Umbilical cord (tissue), 2 donors: Measurements from ENCODE around the gene MYRIP. TPM values are rescaled to one million over a fixed set of nuclear protein-coding genes. Genes with fewer than 3 reads are reported as not detected.
A peak's percentile ranks its signal among the peaks of the same experiment; 100 is the strongest.
"Not testable (repeated sequence)": the region's sequence is repeated elsewhere in the genome, so short reads cannot be mapped to it uniquely, and the experiment has no call there.

Experiments
- DNase-seq: peaks from one replicate; pipeline ENCODE4 v3.0.0-alpha.2; 2015; ENCODE audit warnings: low spot score
- total RNA-seq: library from RNA; depleted of rRNA; stranded (reverse); fragments of >200 nt; gene quantifications from one replicate; pipeline ENCODE4 v1.2.3, GENCODE V29; 2014; ENCODE audit warnings: low replicate concordance; ENCODE audit not compliant: insufficient read depth

Gene MYRIP
- total RNA-seq, 1 donor from 2014 or later, result 1.2 TPM

GRCh38 chr3:40124918-40125317 is 315.5 kb downstream of the MYRIP start:
- DNase-seq, result no peak

DNA sequence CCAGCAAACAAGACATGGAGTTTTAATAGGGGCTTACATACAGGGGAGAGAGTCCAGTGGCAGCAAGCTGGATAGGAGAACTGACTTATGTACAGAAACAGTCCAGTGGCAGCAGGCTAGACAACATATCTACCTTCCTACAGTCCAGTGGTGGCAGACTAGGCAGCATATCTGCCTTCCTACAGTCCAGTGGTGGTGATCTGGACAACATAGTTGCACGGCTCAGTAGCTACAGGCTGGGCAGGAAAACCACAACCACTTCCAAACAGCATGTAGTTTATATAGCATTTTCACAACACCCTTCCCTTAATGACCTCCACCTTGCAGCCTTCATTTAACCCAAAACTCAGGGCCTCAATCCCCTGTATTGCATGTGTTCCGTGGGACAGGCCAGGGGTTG is 318.8 kb downstream of the MYRIP start:
- no peak for DNase-seq

DNA sequence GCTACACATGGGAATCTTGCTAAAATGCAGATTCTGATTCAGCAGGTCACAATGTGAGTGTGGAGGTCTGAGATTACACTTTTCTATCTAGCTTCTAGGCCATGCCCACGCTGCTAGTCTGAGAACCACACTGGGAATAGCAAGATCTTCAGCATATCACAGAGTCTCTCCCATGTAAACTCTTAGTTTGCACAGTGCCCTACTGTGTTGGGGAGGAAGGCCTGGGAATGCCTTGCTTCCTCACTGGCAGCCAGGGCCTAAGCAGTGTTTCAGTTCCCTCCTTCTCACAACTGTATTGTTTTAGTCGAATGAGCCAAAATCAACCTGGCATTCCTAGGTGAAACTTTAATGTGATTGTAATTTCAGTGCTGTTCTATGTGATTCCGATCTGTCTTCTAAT is 320.1 kb downstream of the MYRIP start:
- DNase-seq, result no peak

DNA sequence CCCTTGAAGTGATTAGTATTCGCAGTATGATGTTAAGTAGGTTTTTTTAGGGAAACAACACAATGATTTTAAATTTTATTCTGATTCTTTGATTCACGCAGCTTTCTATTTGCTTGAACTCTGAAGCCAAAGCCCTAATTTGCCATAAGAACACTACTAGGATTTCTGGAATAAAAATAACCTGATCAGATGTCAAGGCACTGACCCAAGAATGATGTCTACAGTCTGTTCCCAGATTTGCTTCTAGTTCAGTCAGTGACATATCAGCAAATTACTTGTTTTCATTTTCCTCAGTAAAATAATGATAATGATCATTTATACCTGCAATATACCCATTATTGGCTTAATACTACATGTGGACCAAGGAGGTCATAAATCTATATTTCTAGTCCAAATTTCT is 320.6 kb downstream of the MYRIP start:
- DNase-seq, result no peak

DNA sequence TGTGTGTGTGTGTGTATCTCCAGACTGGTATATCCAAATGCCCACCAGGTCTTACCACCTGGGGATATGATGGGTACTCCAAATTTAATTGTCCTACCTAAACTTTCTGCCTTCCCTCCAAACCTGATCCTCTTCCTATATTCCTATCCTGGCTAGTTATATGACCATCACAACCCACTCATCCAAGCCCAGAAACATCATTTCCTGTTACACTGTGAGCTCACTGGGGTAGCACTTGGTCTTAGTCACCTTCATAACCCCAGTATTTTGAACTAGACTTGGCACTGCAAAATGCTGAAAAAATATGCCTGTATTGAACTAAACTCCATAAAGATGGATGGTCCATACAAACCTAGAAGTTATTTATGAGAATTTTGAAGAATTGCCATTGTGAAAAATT is 321.3 kb downstream of the MYRIP start:
- no peak for DNase-seq

DNA sequence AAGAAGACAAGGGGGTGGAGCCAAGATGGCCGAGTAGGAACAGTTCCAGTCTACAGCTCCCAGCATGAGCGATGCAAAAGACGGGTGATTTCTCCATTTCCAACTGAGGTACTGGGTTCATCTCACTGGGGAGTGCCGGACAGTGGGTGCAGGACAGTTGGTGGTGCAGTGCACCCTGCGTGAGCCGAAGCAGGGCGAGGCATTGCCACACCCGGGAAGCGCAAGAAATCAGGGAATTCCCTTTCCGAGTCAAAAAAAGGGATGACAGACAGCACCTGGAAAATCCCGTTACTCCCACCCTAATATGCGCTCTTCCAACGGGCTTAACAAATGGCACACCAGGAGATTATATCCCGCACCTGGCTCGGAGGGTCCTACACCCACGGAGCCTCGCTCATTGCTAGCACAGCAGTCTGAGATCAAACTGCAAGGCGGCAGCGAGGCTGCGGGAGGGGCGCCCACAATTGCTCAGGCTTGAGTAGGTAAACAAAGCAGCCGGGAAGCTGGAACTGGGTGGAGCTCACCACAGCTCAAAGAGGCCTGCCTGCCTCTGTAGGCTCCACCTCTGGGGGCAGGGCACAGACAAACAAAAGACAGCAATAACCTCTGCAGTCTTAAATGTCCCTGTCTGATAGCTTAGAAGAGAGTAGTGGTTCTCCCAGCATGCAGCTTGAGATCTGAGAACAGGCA is 324.6 kb downstream of the MYRIP start:
- not testable (repeated sequence) for DNase-seq

- DNase-seq, result no peak
Observed at GRCh38 chr3:40137591-40138295, 328.3 kb downstream of the MYRIP start.

DNA sequence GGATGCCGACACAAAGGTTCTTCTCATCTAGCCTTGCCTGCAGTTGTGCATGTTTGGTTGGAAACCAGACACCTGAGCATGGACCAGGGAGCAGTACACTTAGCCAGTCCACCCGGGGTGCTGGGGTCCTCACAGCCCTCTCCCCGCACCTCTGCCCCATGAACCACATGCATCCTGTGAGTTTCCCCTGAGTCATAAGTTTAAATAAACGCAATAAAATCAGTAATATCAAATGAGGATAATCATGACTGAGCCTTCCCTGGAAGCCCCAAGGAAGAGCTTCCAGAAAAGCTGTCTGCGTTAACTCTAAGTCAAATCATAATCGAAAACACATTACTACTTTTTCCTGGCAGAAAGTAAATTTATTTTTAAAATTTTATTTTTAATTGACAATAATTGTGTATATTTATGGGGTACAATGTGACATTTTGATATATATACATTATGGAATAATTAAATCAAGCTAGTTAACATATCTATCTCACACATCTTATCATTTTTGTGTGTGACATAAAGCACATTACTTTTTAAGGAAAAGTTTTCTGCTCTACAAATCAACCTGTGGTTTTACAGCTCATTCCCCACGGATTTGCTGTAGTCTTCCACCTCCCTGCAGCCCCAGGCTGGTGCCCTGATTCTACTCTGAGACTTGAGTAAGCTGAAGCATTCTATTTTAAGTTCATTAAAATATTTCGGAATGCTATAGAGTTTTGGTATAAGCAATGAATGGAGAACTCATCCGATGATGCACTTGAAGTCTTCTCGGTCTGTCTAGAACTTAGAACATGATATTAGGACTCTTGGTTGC is 334.1 kb downstream of the MYRIP start:
- DNase-seq, result no peak

- DNase-seq, result no peak
Observed at GRCh38 chr3:40148827-40149226, 339.4 kb downstream of the MYRIP start.

DNA sequence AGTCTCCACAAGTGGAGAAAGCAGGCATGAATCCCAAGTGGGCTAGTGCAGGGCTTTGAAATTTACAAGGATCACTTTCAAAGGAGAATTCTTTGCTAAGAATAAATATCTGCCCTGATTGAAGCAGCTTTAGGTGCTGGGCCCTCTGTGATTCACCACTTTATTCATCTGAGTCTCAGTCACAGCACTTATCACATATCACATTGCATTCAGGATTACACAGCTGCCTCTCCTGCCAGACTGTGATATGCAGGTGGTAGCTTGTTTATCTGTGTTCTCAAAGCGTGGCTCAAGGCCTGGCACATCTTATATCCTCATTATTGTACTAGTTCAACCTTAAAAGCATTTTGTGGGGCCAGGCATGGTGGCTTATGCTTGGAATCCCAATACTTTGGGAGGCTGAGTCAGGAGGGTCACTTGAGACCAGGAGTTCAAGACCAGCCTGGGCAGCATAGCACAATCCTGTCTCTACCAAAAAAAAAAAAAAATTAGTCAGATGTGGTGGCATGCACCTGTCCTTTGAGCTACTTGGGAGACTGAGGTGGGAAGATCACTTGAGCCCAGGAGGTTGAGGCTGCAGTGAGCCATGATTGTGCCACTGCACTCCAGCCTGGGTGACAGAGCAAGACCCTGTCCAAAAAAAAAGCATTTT is 343.2 kb downstream of the MYRIP start:
- no peak for DNase-seq

- DNase-seq, result no peak
Observed at GRCh38 chr3:40160933-40161332, 351.5 kb downstream of the MYRIP start.

DNA sequence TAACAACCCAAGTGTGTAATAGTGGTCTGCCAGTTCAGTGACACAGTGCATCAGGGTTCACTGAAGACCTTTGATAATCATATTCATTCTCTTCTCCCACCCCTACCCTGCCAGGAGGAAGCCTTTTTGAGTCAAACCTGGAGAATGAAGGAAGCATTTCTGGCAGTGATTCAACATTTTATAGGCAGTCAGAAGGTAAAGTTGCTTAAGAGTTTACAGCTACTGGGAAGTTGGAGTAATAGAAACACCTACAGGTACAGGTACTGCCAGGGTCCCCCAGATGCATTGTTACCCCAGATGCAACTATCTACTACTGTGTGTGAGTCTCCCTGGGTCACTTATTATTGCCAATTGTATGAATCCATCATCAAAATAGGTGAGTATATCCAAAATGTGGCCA is 353.2 kb downstream of the MYRIP start:
- no peak for DNase-seq

GRCh38 chr3:40166997-40167396 is 357.6 kb downstream of the MYRIP start:
- no peak for DNase-seq

GRCh38 chr3:40167958-40168357 is 358.5 kb downstream of the MYRIP start:
- DNase-seq, result no peak

- DNase-seq, result no peak
Observed at GRCh38 chr3:40169983-40170382, 360.6 kb downstream of the MYRIP start.

DNA sequence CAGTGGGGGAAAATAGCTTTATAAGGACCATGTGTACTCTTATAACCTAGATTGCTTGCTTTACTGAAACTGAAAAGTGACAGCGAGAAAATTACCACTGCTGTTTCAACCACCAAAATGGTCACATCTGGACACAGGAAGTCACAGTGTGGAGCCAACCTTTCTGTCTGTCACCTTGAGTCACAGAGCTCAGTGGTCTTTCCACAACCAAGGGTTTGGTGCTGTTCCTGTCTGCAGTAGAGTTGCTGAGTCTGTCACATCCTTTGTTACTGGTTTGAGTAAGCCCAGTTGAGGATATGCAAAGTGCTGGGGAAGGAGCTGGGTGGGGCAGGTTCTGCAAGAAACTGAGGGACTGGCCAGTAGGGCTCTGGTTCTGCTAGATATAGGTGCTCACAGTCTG is 361.0 kb downstream of the MYRIP start:
- no peak for DNase-seq

- no peak for DNase-seq
Observed at GRCh38 chr3:40172560-40172959, 363.2 kb downstream of the MYRIP start.

DNA sequence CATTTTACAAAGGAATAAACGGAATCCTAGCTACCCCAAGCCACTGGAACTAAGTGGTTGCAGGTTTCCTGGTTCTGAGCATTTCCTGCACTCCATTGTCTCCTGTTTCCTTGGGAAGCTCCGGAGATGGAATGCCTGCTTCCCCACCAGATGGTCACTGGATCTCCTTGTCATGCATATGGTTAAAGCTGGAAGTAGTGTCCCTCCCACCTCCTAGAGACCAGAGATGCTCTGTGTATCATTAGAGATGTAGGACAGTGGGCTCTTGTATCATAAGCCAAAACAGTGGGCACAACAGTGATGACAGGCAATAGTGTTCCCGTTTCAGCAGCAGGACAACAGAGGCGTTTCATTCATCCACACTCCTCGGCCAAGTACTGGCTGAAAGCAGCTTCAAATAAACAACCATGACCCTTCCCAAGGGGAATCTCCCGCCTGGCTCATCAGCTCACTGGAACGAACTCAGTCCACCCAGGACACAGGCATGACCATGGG is 363.9 kb downstream of the MYRIP start:
- no peak for DNase-seq

GRCh38 chr3:40178012-40178594 is 368.7 kb downstream of the MYRIP start:
- DNase-seq, result no peak

DNA sequence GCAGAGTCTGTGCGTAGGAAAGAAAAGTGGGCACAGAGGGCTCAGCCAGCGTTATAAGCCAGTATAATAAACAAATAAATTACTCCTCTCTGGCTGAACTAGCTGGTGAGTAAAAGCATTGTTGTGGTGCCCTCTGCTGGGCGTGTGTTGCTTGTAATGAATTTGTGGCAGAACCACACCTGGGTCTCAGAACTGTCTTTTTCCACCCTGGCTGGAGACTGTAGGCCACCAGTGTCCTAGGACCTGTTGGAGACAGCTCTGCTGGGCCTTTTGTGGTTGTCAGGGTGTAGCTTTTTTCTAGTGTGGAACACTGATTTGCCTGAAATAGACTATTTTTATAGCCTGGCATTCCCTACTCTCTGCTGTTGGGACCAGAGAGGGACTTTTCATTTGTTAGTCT is 369.6 kb downstream of the MYRIP start:
- peak; percentile 65 for DNase-seq

DNA sequence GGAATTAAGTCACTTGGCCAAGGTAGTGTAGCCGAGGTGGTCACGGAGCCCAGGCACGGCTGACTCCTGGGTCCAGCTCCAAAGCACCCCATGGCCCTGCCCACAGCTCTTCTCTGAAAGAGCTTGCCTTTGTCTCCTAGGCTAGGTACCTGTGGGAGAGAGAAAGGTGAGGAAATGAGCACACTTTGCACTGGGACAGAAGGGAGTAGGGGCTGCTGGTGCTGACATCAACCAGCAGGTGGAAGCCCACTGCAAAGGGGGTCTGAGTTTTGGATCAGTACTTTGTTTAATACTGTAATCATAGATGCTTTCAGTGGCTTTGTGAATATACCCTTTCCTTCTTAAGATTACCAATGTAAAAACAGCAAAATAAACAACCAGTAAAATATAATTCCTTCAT is 371.8 kb downstream of the MYRIP start:
- DNase-seq, result no peak
